GM18499 (cell line): ENCODE results near the gene PIK3R6.

Experiments used
- ATAC-seq: cut with Tn5 transposase; IDR thresholded peaks from one replicate; pipeline ENCODE4 v1.9.1; 2021; ENCODE audit warnings: moderate number of reproducible peaks; ENCODE audit not compliant: insufficient read depth, unreplicated experiment

PIK3R6 gene

GRCh38 chr17:8800656-8801055 is 66.8 kb downstream of the PIK3R6 start:
- ATAC-seq: no peak

GRCh38 chr17:8799570-8800212 is 67.8 kb downstream of the PIK3R6 start:
- no peak for ATAC-seq

GRCh38 chr17:8798846-8799569 is 68.5 kb downstream of the PIK3R6 start, which contains the start of gene MFSD6L:
TSS of gene MFSD6L (minus strand) at chr17:8799365. CDS start at chr17:8799120, 245 bp downstream.
- no peak for ATAC-seq

- no peak for ATAC-seq
These were observed 69.2 kb downstream of the PIK3R6 start for GRCh38 chr17:8798176-8798845.

- ATAC-seq: no peak
These were observed 69.8 kb downstream of the PIK3R6 start for GRCh38 chr17:8797621-8798175.

- ATAC-seq: no peak
These were observed 72.8 kb downstream of the PIK3R6 start for GRCh38 chr17:8794636-8795035.

GRCh38 chr17:8793649-8794048 is 73.8 kb downstream of the PIK3R6 start:
- no peak for ATAC-seq

- no peak for ATAC-seq
These were observed 74.8 kb downstream of the PIK3R6 start for GRCh38 chr17:8792646-8793045.

- ATAC-seq: no peak
These were observed 75.6 kb downstream of the PIK3R6 start for GRCh38 chr17:8791910-8792270.

GRCh38 chr17:8791248-8791909 is 76.1 kb downstream of the PIK3R6 start:
- ATAC-seq: no peak

- no peak for ATAC-seq
These were observed 77.7 kb downstream of the PIK3R6 start for GRCh38 chr17:8789743-8790142.

GRCh38 chr17:8788998-8789397 is 78.5 kb downstream of the PIK3R6 start:
- no peak for ATAC-seq

- no peak for ATAC-seq
These were observed 81.7 kb downstream of the PIK3R6 start for GRCh38 chr17:8785547-8786413.

GRCh38 chr17:8782176-8782575 is 85.3 kb downstream of the PIK3R6 start:
- no peak for ATAC-seq

GRCh38 chr17:8781776-8782175 is 85.7 kb downstream of the PIK3R6 start:
- no peak for ATAC-seq

GRCh38 chr17:8776881-8777280 is 90.6 kb downstream of the PIK3R6 start:
- ATAC-seq: no peak

- no peak for ATAC-seq
These were observed 91.2 kb downstream of the PIK3R6 start for GRCh38 chr17:8776248-8776647.

- ATAC-seq: no peak
These were observed 100.7 kb downstream of the PIK3R6 start for GRCh38 chr17:8766731-8767130.

- ATAC-seq: no peak
These were observed 105.5 kb downstream of the PIK3R6 start for GRCh38 chr17:8762012-8762411.

GRCh38 chr17:8758137-8758596 is 109.3 kb downstream of the PIK3R6 start, which contains the start of gene SPDYE4:
TSS of gene SPDYE4 (minus strand) at chr17:8758546. CDS start at chr17:8758382, 164 bp downstream.
- no peak for ATAC-seq
